Stimulated activated naive CD8-positive, alpha-beta T cell treated with anti-CD3 and anti-CD28 coated beads, Interleukin-15, Interleukin-2, amounts not matched to agents 100 ng/mL and 50 ng/mL, for 24 hours (primary cell): Measurements from ENCODE around the gene FBN3.
"Not testable (repeated sequence)": the region's sequence is repeated elsewhere in the genome, so short reads cannot be mapped to it uniquely, and the experiment has no call there.

ENCODE experiments used
- H3K27ac Mint-ChIP-seq: one replicate; pipeline ENCODE4 v1.8.0; 2021; ENCODE audit warnings: mild to moderate bottlenecking, mixed read lengths
- H3K27me3 Mint-ChIP-seq: one replicate; pipeline ENCODE4 v1.8.0; 2021; ENCODE audit warnings: mixed read lengths
- H3K36me3 Mint-ChIP-seq: one replicate; pipeline ENCODE4 v1.8.0; 2021; ENCODE audit warnings: low read depth, mixed read lengths
- H3K4me1 Mint-ChIP-seq: one replicate; pipeline ENCODE4 v1.8.0; 2021; ENCODE audit warnings: low read depth, mixed read lengths
- H3K4me3 Mint-ChIP-seq: one replicate; pipeline ENCODE4 v1.8.0; 2021; ENCODE audit warnings: mild to moderate bottlenecking, mixed read lengths
- H3K9me3 Mint-ChIP-seq: one replicate; pipeline ENCODE4 v1.8.0; 2021; ENCODE audit warnings: mixed read lengths

Gene FBN3

GRCh38 chr19:8155318-8155717, 5.9 kb upstream of the FBN3 start:
- H3K36me3 Mint-ChIP-seq, result no peaks in the 10 kb centered on the region
- no peak overlapping the region for H3K4me3 Mint-ChIP-seq
- no peaks in the 10 kb centered on the region for H3K9me3 Mint-ChIP-seq
- H3K27ac Mint-ChIP-seq, result no peak overlapping the region
- H3K27me3 Mint-ChIP-seq, result peaks cover 31% of the 10 kb centered on the region
- no peaks in the 10 kb centered on the region for H3K4me1 Mint-ChIP-seq

DNA sequence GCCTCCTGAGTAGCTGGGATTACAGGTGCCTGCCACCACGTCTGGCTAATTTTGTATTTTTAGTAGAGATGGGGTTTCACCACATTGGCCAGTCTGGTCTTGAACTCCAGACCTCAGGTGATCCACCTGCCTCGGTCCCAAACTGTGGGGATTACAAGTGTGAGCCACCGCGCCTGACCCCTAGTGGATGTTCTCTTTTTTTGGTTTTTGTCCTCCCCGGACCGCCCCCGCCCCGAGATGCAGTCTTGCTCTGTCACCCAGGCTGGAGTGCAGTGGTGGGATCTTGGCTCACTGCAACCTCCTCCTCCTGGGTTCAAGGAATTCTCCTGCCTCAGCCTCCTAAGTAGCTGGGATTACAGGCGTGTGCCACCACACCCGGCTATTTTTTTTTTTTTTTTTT, 4.6 kb upstream of the FBN3 start:
- not testable (repeated sequence) for H3K27ac Mint-ChIP-seq, H3K36me3 Mint-ChIP-seq, H3K4me3 Mint-ChIP-seq, H3K9me3 Mint-ChIP-seq, H3K4me1 Mint-ChIP-seq
- H3K27me3 Mint-ChIP-seq, result peaks cover 36% of the 10 kb centered on the region

DNA sequence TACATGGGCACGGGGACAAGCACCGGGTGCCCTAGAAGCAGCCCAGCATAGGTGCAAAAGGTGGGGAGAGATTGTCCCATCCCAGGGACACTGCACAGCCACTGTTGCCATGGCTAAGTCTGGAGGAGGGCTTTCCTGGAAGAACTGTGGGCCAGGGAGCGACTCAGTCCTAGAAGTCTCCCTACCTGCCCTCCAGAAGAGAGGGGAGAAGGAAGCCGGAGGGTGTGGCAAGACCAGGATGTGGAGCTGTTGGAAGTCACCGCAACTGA, 2.3 kb upstream of the FBN3 start:
- Mint-ChIP-seq H3K4me3 (no peak overlapping the region), H3K27me3 (peaks cover 45% of the 10 kb centered on the region), H3K27ac (no peak overlapping the region), H3K9me3 (no peaks in the 10 kb centered on the region), H3K4me1 (peaks cover 8% of the 10 kb centered on the region), H3K36me3 (no peaks in the 10 kb centered on the region)

DNA sequence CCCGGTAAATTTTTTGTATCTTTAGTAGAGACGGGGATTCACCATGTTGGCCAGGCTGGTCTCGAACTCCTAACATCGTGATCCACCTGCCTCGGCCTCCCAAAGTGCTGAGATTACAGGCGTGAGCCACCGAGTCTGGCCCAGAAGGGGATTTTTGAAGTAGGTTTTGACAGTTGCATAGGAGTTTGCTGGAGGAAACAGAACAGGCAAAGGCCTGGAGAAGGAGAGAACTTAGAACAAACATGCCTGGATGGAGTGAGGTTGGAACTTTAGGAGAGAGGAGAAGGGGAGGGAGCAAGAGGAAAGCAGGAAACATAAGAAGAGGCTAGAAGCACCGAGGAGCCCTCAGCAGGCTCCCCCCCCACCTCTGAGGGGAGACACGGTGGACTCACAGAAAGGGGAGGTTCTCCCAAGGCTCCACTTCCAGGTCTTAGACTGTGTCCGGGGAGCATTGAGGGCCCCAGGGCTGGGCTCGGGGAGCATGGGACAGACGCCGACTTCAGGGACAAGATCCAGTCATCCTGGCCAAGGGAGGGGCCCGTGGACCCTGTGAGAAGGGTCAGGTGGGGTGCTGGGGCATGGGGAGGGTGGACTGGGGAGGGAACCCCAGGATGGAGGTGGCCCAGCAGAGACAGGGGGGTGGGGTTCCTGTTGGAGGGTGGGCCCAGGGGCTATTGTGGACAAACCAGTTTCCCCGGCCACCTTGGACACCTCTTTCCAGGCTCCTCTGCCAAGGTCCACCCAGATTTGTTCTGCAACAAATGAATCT, 1.8 kb upstream of the FBN3 start:
- no peak overlapping the region for H3K4me3 Mint-ChIP-seq
- H3K27me3 Mint-ChIP-seq, result peaks cover 49% of the 10 kb centered on the region
- no peaks in the 10 kb centered on the region for H3K36me3 Mint-ChIP-seq
- H3K9me3 Mint-ChIP-seq, result no peaks in the 10 kb centered on the region
- H3K27ac Mint-ChIP-seq, result no peak overlapping the region
- H3K4me1 Mint-ChIP-seq, result peaks cover 8% of the 10 kb centered on the region

DNA sequence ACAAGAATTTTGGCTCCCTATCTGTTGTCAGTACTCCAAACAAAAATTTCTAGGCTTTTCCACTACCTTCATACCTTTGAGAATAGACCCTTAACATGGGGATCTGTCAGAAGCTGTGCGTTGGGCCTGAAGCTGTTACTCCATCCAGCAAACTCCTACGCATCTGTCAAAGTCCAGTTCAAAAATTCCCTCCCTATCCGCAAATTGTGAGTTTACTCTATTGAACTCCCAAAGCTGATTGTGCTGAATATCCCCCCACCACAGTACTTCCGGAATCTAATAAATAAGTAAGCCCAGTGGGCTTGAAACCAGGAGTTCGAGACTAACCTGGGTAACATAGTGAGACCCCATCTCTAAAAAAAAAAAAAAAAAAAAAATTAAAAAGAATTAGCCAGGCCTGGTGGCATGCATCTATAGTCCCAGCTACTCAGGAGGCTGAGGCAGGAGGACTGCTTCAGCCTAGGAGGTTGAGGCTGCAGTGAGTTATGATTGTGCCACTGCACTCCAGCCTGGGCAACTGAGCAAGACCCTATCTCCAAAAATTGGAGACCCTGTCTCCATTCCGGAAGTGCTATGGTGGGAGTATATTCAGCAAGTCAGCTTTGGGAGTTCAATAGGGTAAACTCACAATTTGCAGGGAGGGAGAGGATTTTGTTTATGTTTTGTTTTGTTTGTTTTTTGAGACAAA, 930 bp upstream of the FBN3 start:
- Mint-ChIP-seq H3K4me3 (no peak overlapping the region), H3K27me3 (peaks cover 43% of the 10 kb centered on the region), H3K27ac (no peak overlapping the region)

DNA sequence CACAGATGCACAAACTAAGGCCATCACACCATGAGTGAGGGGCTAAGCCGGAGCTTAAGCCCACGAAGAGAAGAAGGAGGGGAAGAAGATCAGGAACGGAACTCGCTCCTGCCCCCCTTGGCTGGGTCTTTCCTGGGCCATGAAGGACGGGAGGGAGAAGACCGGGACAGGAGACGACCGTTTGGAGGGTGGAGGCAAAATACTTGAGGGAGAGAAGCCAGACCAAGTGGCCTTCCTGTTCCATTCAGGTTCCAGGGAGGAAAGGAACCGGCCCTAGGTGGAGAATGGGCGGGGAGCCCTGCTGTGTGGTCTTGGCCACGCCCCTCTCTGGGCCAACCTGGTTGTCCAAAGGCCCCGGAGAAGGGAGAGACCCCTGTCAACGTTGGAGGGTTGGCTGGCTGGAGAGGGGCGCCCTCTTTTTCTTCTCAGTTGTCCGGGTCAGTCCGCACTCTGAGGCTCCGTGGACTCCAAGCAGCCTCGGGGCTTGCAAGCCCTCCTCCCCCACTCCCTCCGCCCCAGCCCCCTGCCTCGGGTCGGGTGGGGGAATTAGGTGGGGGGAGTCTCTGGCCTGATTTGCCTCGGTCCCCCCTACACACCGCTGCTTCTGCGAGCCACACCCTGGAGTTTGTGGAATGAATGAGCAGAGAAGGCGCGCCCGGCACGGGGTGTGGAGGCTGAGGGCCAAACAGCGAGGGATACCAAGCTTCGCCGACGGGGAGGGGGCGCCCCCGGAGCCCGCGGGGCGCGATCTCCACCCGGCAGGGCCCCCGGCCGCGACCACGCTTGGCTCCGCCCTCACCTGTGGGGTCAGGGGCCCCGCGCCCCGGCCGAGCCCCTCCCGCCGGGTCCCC, 757 bp downstream of the FBN3 start:
- peaks cover 36% of the 10 kb centered on the region for H3K27me3 Mint-ChIP-seq
- H3K36me3 Mint-ChIP-seq, result no peaks in the 10 kb centered on the region
- peaks cover 8% of the 10 kb centered on the region for H3K4me1 Mint-ChIP-seq
- peak overlapping the region; percentile 4 for H3K4me3 Mint-ChIP-seq
- no peak overlapping the region for H3K27ac Mint-ChIP-seq
- no peaks in the 10 kb centered on the region for H3K9me3 Mint-ChIP-seq

More for the DNA sequence above, 930 bp upstream of the FBN3 start:
- Mint-ChIP-seq H3K9me3 (no peaks in the 10 kb centered on the region), H3K4me1 (peaks cover 8% of the 10 kb centered on the region), H3K36me3 (no peaks in the 10 kb centered on the region)

DNA sequence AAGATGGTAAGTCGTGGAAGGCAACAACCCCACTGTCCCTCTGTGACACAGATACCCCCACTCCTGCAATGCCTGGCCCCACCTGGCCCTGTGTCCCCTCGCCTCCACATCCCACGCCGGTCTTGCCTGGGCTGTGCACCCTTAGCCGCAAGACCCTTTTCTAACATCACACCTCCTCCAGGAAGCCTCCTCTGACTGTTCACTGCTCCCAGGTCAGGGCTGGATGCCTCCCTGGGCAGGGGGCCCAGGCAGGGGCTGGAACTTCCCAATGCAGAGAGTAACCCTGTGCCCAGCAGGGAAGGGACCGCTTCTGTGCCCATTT, 1.3 kb downstream of the FBN3 start:
- Mint-ChIP-seq H3K36me3 (no peaks in the 10 kb centered on the region), H3K9me3 (no peaks in the 10 kb centered on the region), H3K4me1 (peaks cover 8% of the 10 kb centered on the region), H3K4me3 (peak overlapping the region; percentile 4), H3K27ac (no peak overlapping the region), H3K27me3 (peaks cover 36% of the 10 kb centered on the region)

DNA sequence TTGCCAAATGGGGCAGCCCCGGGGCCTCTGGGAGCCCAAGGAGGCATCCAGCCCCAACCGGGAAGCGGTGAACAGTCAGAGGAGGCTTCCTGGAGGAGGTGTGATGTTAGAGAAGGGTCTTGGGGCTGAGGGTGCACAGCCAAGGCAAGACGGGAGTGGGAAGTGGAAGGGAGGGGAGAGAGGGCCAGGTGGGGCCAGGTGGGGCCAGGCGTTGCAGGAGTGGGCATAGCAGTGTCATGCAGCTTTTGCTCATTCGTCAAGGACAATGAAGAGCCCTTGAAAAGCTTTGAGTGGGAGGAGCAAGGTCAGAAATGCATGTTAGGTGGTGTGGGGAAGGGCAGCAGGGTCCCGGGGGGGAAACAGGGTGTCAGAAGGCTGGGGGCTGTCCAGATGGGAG, 1.8 kb downstream of the FBN3 start:
- peaks cover 8% of the 10 kb centered on the region for H3K4me1 Mint-ChIP-seq
- H3K27me3 Mint-ChIP-seq, result peaks cover 36% of the 10 kb centered on the region
- no peaks in the 10 kb centered on the region for H3K36me3 Mint-ChIP-seq

GRCh38 chr19:8146877-8147581, 2.4 kb downstream of the FBN3 start:
- Mint-ChIP-seq H3K27ac (no peak overlapping the region), H3K4me1 (peaks cover 8% of the 10 kb centered on the region), H3K4me3 (no peak overlapping the region), H3K36me3 (no peaks in the 10 kb centered on the region), H3K27me3 (peaks cover 36% of the 10 kb centered on the region), H3K9me3 (no peaks in the 10 kb centered on the region)

More for the DNA sequence above, 1.8 kb downstream of the FBN3 start:
- no peak overlapping the region for H3K27ac Mint-ChIP-seq
- no peak overlapping the region for H3K4me3 Mint-ChIP-seq
- no peaks in the 10 kb centered on the region for H3K9me3 Mint-ChIP-seq

GRCh38 chr19:8144273-8144995, 5.0 kb downstream of the FBN3 start:
- Mint-ChIP-seq H3K36me3 (no peaks in the 10 kb centered on the region), H3K4me3 (no peak overlapping the region), H3K27ac (no peak overlapping the region), H3K27me3 (peaks cover 22% of the 10 kb centered on the region), H3K9me3 (no peaks in the 10 kb centered on the region), H3K4me1 (peaks cover 5% of the 10 kb centered on the region)

- Mint-ChIP-seq H3K9me3 (no peaks in the 10 kb centered on the region), H3K27ac (no peak overlapping the region)
Observed at GRCh38 chr19:8143041-8143440, 6.4 kb downstream of the FBN3 start.

DNA sequence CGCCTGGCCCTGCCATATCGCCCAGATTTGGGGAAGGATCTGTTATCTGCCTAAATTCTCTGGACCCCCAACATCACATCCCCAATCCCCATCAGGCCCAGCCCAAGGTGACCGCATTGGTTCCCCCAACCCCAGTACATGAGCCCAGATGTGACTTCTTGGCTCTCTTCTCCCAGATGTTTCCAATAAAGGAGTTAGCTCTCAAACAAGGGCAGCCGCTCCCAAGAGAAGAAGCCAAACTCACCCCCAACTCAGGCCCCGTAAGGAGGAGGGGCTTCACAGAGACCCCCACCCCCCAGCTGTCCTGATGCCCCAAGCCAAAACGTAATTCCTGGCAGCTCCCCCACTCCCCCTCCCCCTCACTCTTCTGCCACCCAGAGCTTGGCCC, 6.9 kb downstream of the FBN3 start:
- Mint-ChIP-seq H3K4me3 (no peak overlapping the region), H3K36me3 (no peaks in the 10 kb centered on the region), H3K27me3 (peaks cover 11% of the 10 kb centered on the region), H3K9me3 (no peaks in the 10 kb centered on the region), H3K4me1 (no peaks in the 10 kb centered on the region), H3K27ac (no peak overlapping the region)

More at GRCh38 chr19:8143041-8143440, 6.4 kb downstream of the FBN3 start:
- H3K4me1 Mint-ChIP-seq, result no peaks in the 10 kb centered on the region
- no peak overlapping the region for H3K4me3 Mint-ChIP-seq
- no peaks in the 10 kb centered on the region for H3K36me3 Mint-ChIP-seq
- H3K27me3 Mint-ChIP-seq, result peaks cover 17% of the 10 kb centered on the region

DNA sequence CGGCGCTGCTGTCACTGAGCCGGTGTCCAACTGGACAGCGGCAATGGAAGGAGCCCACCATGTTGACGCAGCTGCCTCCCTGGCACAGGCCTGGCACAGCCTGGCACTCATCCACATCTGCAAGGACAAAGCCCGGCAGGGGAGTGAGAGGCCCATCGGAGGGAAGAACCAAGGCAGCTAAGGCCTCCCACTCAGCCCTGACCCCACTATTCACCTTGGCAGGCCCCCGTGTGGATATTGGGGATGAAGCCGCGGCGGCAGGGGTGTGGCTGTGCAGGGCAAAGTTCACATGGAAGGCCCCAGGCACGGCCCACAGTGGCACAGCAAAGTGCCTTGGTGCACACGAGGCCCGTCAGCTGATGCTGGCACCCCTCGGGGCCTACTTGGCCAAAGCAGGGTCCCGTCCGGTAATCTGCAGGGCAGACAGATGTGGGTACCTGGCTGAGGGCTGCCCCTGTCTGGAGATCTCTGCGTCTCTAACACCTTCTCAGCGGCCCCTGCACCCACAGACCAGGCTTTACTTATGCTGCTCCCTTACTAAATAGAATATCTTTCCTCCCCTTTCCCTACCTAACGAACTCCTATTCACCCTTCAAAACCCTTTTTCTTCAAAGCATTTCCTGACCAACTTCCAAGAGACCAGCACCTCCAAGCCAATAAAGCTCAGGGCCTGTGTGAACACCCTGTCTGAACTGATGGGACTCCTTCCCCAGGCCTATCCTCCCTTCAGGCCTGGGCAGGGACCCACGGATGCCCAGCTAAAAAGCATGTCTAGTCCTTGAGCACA, 7.5 kb downstream of the FBN3 start:
- H3K4me1 Mint-ChIP-seq, result no peaks in the 10 kb centered on the region
- no peak overlapping the region for H3K4me3 Mint-ChIP-seq
- no peak overlapping the region for H3K27ac Mint-ChIP-seq
- no peaks in the 10 kb centered on the region for H3K36me3 Mint-ChIP-seq
- no peaks in the 10 kb centered on the region for H3K9me3 Mint-ChIP-seq
- H3K27me3 Mint-ChIP-seq, result peaks cover 11% of the 10 kb centered on the region

DNA sequence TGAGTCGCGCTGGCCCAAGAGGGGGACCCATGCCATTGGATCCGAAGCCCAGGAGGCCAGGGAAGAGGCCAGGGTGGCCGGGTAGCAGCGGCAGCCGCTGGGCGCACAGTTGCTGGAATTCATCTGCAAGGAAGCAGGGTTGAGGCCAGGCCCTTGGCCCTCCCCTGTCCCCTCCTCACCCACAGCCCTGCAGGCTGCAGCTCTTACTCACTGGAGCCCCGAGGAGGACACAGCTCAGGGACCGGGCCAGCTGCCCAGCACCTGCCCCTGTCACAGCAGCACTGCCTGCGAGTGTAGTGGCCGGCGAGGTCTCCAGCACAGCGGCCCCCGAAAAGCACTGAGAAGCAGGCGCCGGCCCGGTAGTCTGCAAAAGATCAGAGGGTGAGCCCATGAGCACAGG, 11.2 kb downstream of the FBN3 start:
- Mint-ChIP-seq H3K27me3 (no peaks in the 10 kb centered on the region), H3K36me3 (no peaks in the 10 kb centered on the region), H3K9me3 (no peaks in the 10 kb centered on the region), H3K4me3 (no peak overlapping the region), H3K4me1 (no peaks in the 10 kb centered on the region), H3K27ac (no peak overlapping the region)
